Vagina (tissue), 2 donors: Measurements from ENCODE around the gene FOXO3. TPM values are rescaled to one million over a fixed set of nuclear protein-coding genes. Genes with fewer than 3 reads are reported as not detected.

ENCODE experiments used
- DNase-seq, 2 donors: peaks; one replicate each; pipeline ENCODE4 v3.0.0-alpha.2; 2017; ENCODE audit errors: extremely low spot score in 2 of 2
- H3K27ac ChIP-seq: fragments of 200-600 bp; sonication (generic); one replicate; pipeline ENCODE4 v1.5.1; 2019
- H3K27me3 ChIP-seq: fragments of 200-600 bp; sonication (generic); one replicate; pipeline ENCODE4 v1.5.1; 2019
- H3K36me3 ChIP-seq, 2 donors: fragments of 200-600 bp; sonication (generic); one replicate each; pipeline ENCODE4 v1.5.1; 2017 to 2019
- H3K4me1 ChIP-seq: fragments of 200-600 bp; sonication (generic); one replicate; pipeline ENCODE4 v1.5.1; 2019
- H3K4me3 ChIP-seq, 2 donors: fragments of 200-600 bp; sonication (generic); 1 replicate in 1 of 2; 2 replicates in 1 of 2; pipeline ENCODE4 v1.5.1; 2016 to 2019
- H3K9me3 ChIP-seq: fragments of 200-600 bp; sonication (generic); one replicate; pipeline ENCODE4 v1.5.1; 2019
- CTCF ChIP-seq, 3 experiments: fragments of 450-650 bp in 2 of 3; fragments of 200-600 bp in 1 of 3; sonication (generic) in 1 of 3; IDR thresholded peaks; one replicate each; pipeline ENCODE4 v1.5.1; 2017 to 2019; ENCODE audit warnings: antibody characterized with exemption in 3 of 3, mild to moderate bottlenecking in 2 of 3, moderate library complexity in 2 of 3
- POLR2A ChIP-seq, 2 donors: fragments of 450-650 bp; IDR thresholded peaks; one replicate each; pipeline ENCODE4 v1.6.1; 2017; ENCODE audit warnings: antibody characterized with exemption in 2 of 2, mild to moderate bottlenecking in 2 of 2, moderate library complexity in 2 of 2
- POLR2AphosphoS5 ChIP-seq, 2 donors: sonication (generic); formaldehyde crosslinking; IDR thresholded peaks; one replicate each; pipeline ENCODE4 v1.9.0; 2017; ENCODE audit warnings: antibody characterized with exemption in 2 of 2, mild to moderate bottlenecking in 2 of 2, low read depth in 1 of 2; ENCODE audit not compliant: insufficient read depth in 1 of 2
- intact Hi-C: fragments of 100-400 bp; cut with DNase I; formaldehyde crosslinking; loops from one replicate; pipeline ENCODE4 v1.15.1; 2023
- total RNA-seq: library from RNA; depleted of rRNA; stranded (reverse); fragments of >200 nt; gene quantifications from one replicate; pipeline ENCODE4 v1.2.3, GENCODE V29; 2016

The FOXO3 gene
- total RNA-seq, 1 donor from 2014 or later = 110 TPM

GRCh38 chr6:108556866-108557493 lies 3.7 kb upstream of the FOXO3 start:
- no peak for DNase-seq
- peak overlapping the region; percentile 99 for H3K27ac ChIP-seq
- peaks cover 0 to 4% of the 10 kb centered on the region in 2 donors for H3K36me3 ChIP-seq
- H3K4me3 ChIP-seq = peak overlapping the region; percentile 77 to 94
- H3K27me3 ChIP-seq = no peaks in the 10 kb centered on the region
- TF ChIP-seq CTCF (IDR thresholded peaks at IDR 0.05) (no peak), POLR2A (IDR thresholded peaks at IDR 0.05) (no peak), POLR2AphosphoS5 (IDR thresholded peaks at IDR 0.05; ENCODE audit: insufficient read depth in 1 of 2, low read depth in 1 of 2) (no peak)
- intact Hi-C loops = loop anchor here (10.0 kb wide), 1 partner anchor 828 kb away; the partner anchor contains the start of gene CD164
- H3K4me1 ChIP-seq = peaks cover 28% of the 10 kb centered on the region
- no peaks in the 10 kb centered on the region for H3K9me3 ChIP-seq

GRCh38 chr6:108557494-108558371 lies 3.0 kb upstream of the FOXO3 start:
- DNase-seq = no peak

GRCh38 chr6:108558372-108559096 lies 2.2 kb upstream of the FOXO3 start:
- intact Hi-C loops = loop anchor here (10.0 kb wide), 1 partner anchor 826 kb away; the partner anchor contains the start of gene CD164

More at GRCh38 chr6:108557494-108558371, 3.0 kb upstream of the FOXO3 start:
- intact Hi-C loops = loop anchor here (10.0 kb wide), 1 partner anchor 827 kb away; the partner anchor contains the start of gene CD164
- H3K27me3 ChIP-seq = no peaks in the 10 kb centered on the region
- peaks cover 0 to 8% of the 10 kb centered on the region in 2 donors for H3K36me3 ChIP-seq
- peak overlapping the region; percentile 99 for H3K27ac ChIP-seq
- no peaks in the 10 kb centered on the region for H3K9me3 ChIP-seq
- peaks cover 28% of the 10 kb centered on the region for H3K4me1 ChIP-seq
- TF ChIP-seq CTCF (IDR thresholded peaks at IDR 0.05) = no peak
- TF ChIP-seq POLR2A (IDR thresholded peaks at IDR 0.05) = peak; percentile 30 to 51
- no peak for TF ChIP-seq POLR2AphosphoS5 (IDR thresholded peaks at IDR 0.05; ENCODE audit: insufficient read depth in 1 of 2, low read depth in 1 of 2)
- peak overlapping the region; percentile 77 to 94 for H3K4me3 ChIP-seq

More at GRCh38 chr6:108558372-108559096, 2.2 kb upstream of the FOXO3 start:
- peak in 1 of 2 donors; percentile 84 for TF ChIP-seq POLR2A (IDR thresholded peaks at IDR 0.05)
- peak in 1 of 3 experiments; percentile 37 for TF ChIP-seq CTCF (IDR thresholded peaks at IDR 0.05)
- peak; percentile 81 to 94 for TF ChIP-seq POLR2AphosphoS5 (IDR thresholded peaks at IDR 0.05; ENCODE audit: insufficient read depth in 1 of 2, low read depth in 1 of 2)
- H3K36me3 ChIP-seq = peaks cover 0 to 8% of the 10 kb centered on the region in 2 donors
- peak overlapping the region; percentile 77 to 94 for H3K4me3 ChIP-seq
- H3K27me3 ChIP-seq = no peaks in the 10 kb centered on the region
- H3K27ac ChIP-seq = peak overlapping the region; percentile 99
- no peaks in the 10 kb centered on the region for H3K9me3 ChIP-seq
- H3K4me1 ChIP-seq = peaks cover 35% of the 10 kb centered on the region
- DNase-seq = peak in 1 of 2 donors; percentile 99
